HG03060 (cell line): ENCODE results near the gene PRDM16.

Experiments
- ATAC-seq: cut with Tn5 transposase; IDR thresholded peaks from one replicate; pipeline ENCODE4 v1.9.1; 2021; ENCODE audit warnings: low read depth, moderate number of reproducible peaks; ENCODE audit not compliant: unreplicated experiment

Gene PRDM16

DNA sequence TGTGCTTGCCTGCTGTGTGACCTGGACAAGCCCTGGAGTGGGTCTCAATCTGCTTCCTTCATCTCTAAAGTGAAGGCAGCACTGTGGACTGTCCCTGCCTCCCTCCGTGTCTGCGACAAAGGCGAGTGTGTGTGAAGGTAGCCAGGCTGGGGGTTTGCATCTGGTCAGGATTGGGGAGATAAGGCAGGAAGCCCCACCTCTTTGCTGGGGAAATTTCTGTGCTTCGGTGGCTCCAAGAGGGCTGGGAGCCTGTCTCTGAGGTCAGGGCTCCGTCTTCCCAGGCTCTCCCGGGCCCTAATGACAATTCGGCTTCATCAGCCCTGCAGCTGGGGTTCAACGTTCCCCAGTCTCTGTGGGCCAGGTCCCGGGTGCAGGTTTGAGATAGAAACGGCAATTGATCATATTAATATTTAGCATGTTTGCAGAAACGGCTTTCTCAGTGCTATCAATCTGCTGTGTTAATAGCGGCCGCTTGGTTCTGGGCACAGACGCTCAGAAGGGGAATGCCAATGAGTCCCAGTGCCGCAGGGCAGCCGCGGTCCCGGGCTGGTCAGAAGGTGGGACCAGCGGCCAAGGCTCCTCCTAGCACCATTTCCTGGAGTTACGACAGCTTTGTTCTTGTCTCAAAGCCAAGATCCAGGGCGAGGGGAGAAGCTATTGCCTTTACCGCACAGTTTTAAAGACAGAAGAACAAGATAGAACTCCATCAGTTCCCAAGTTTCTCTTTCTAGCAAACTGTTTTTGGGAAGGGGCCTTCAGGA lies 105.7 kb downstream of the PRDM16 start:
- no peak for ATAC-seq

- ATAC-seq, result no peak
These were observed 106.5 kb downstream of the PRDM16 start for GRCh38 chr1:3175486-3175885.

GRCh38 chr1:3176028-3176427 lies 107.0 kb downstream of the PRDM16 start:
- ATAC-seq, result no peak

GRCh38 chr1:3176820-3177219 lies 107.8 kb downstream of the PRDM16 start:
- ATAC-seq, result no peak

GRCh38 chr1:3178279-3178678 lies 109.3 kb downstream of the PRDM16 start:
- ATAC-seq, result no peak

GRCh38 chr1:3179471-3179870 lies 110.5 kb downstream of the PRDM16 start:
- ATAC-seq, result no peak

- ATAC-seq, result no peak
These were observed 111.9 kb downstream of the PRDM16 start for GRCh38 chr1:3180915-3181314.

GRCh38 chr1:3181956-3182355 lies 113.0 kb downstream of the PRDM16 start:
- no peak for ATAC-seq

- ATAC-seq, result no peak
These were observed 114.4 kb downstream of the PRDM16 start for GRCh38 chr1:3183411-3183810.

- no peak for ATAC-seq
These were observed 114.8 kb downstream of the PRDM16 start for GRCh38 chr1:3183813-3184212.

GRCh38 chr1:3184666-3185065 lies 115.7 kb downstream of the PRDM16 start:
- ATAC-seq, result no peak

GRCh38 chr1:3185896-3186525 lies 117.0 kb downstream of the PRDM16 start:
- no peak for ATAC-seq

DNA sequence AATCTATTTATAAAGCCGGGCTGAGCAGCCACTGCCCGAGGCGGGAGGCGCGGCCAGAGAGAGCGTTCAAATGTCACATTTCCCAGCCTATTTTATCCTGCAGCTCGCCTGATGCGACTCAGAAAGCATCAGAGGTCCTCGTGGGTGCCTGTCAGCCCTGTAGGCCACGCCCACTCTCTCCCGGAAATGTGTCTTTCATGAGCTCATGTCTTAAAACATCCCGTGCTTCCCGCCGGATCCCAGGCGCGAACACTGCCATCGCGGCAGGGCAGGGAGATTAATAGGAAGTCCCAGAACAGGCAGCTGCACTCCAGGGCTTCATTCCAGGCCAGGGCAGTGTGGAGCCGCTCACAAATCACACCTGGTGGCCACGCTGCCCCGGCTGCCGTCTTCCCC lies 117.5 kb downstream of the PRDM16 start:
- ATAC-seq, result no peak

DNA sequence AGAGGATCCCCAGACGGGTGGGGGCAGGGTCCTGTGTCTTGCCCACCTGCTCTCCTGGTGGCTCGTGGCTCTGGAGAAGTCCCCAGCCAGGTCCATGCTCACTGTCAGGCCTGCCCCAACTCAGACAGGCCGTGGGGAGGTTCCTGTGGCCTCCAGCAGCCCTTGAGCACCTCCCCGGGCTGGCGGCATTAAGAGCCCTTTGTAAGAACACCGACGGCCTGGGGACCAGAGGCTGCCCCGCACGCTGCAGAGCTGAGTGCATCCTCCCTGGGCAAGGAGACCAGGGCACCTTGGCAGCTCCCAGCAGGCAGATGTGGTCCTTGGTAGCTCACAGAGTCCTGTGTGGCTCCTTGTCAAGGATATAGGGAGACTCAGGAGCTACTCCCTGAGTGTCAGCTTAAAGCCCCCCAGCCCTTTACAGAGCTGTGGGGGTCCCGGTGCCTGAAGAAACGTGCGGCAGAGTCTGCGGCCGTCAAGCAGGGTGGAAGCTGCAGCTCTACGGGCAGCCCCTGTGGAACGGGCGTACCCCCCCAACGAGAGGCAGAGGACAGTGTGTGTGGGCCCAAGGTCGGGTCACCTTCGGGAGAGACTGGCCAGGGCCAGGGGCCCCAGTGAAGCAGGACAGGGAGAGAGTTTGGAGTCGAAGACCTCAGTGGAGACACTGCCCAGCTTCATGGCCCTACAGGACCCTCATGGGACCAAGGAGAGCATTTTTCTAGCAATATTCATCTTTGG lies 118.6 kb downstream of the PRDM16 start:
- ATAC-seq, result no peak

DNA sequence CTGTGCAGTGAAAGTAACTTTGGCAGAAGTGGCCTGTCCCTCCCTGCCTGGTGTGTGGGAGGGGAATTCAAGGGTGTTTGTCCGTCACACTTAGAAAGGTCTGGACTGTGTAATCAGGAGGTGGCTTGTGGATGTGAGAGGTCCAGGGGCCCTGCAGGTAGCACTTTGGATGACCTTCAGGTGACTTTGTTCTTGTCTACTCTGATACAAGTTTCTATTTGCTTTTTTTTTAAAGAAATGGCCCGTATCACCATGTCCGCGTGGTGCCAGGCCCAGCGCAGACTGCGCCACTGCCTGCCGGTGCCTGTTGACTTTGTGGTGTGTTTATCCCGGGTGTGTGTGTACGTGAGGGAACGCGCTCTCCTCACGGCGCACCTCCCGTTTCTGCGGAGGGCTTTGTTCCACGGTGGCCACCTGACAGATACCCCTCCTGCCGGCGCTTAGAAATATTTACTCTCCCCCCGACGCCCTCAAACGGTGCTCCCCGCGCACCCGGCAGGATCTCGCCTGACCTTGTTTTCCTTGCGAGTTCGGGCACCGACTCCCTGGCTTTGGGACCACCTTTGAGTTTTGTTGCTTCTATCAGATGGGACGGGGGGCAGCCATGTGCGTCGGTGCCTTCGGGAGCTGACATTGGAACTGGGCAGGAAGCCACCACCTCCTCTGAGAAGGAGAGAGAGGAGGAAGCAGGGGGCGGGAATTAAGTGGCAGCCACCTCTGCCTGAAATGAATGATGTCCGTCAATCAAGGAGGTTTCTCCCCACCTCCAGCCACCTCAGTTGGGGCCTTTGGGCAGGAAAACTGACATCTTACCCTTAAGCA lies 119.4 kb downstream of the PRDM16 start:
- no peak for ATAC-seq

DNA sequence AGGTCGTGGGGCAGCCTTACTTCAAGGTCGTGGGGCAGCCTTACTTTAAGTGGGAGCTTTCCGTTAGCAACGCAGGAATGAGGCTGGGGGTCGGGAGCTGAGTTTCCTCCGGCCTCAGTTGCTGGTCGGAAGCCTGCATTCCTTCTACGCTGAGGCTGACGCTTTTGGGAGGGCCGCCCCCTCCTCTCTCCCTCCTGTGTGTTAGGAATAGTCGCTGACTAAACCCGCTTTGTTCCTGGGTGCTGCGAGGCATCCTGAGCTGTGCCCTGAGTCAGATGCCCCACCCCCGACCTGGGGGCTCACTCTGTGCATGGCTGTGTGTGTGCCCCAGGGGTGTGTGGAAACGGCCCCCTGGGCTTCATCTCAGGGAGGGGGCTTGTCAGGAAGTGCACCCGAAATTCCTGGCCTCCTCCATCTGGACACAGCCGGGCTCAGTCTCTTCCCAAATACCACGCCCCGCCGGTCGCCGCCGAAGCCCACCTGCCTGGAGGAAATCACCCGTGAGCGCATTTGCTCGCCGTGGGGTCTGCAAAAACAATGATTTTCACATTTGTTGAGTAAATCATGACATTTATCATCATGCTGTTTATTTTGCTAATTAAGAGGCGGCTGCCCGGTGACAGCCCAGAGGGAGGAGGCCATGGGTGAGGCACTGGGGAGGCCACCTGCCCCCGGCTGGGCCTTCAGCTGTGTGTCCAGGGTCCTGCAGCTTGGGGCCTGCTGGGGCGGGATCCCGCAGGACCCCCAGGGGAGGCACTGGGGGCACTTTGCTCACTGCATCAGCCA lies 121.4 kb downstream of the PRDM16 start:
- no peak for ATAC-seq

GRCh38 chr1:3192361-3192760 lies 123.4 kb downstream of the PRDM16 start:
- ATAC-seq, result no peak

DNA sequence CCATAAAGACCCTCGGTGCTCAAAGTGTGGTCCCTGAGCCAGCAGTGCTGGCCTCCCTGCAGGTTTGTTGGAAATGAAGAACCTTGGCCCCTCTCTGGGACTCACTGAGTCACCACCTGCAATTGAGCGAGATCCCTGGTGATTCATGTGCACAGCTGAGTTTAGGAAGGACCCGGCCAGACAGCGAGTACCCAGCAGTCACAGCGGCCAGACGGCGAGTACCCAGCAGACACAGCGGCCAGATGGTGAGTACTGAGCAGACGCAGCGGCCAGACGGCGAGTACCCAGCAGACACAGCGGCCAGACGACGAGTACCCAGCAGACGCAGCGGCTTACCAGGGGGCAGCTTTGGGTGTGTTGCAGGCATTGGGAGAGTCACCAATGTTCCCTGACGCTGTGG lies 123.8 kb downstream of the PRDM16 start:
- no peak for ATAC-seq

DNA sequence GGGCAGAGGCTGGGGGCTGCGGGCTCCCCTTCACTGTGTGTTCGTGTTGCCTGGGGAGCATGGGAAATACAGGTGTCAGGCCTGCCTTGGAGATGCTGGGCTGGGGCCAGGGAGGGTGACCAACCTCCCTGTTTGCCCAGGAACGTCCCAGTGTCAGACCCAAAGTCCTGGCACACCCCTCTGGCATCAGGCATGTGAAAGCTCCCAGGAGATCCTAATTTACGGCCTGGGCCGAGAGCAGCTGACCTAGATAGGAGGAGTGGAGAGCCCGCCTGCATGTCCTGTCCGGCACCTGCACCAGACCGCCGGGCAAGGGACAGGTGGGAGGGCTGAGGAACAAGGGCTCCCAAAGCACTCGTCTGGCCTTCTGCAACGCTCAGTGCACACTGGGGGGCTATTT lies 124.8 kb downstream of the PRDM16 start:
- no peak for ATAC-seq
